NT2/D1 (cell line): ENCODE data around the gene PLEKHG7.

Source experiments
- YY1 ChIP-seq: IDR thresholded peaks from 2 replicates; pipeline ENCODE4 v1.6.1; 2011; ENCODE audit not compliant: insufficient read length, insufficient read depth
- ZNF274 ChIP-seq: IDR thresholded peaks from 2 replicates; pipeline ENCODE4 v1.6.1; 2011; ENCODE audit warnings: mild to moderate bottlenecking, low read depth, low read length

DNA sequence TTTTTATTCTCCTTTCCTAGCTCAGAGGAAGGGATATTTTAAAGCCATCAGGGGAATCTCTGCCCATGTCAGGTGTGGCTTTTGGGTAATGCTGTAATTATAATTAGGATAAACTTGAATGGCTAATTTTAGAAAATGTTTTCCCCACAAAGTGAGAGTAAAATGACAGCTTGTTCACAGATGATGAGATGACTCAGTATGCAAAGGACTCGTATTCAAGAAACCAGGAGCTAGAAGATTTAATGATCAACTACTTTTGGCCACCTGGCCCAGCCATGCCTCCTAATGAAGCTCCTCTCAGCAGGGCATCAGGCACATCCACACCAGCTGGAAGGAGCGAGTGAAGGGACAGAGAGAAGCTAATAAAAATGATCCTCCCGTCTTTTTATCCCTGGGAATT lies 29.0 kb upstream of the PLEKHG7 start:
- TF ChIP-seq ZNF274 (no peak), YY1 (no peak)
